ACC112 (cell line): ENCODE measurements around the gene MEF2A.

Experiments
- H2AFZ ChIP-seq: fragments of 200-600 bp; sonication (generic); one replicate; pipeline ENCODE4 v1.6.0; 2017; ENCODE audit warnings: antibody characterized with exemption, low read length; ENCODE audit not compliant: unreplicated experiment
- H3K27ac ChIP-seq: fragments of 200-600 bp; sonication (generic); 2 replicates; pipeline ENCODE4 v1.5.1; 2014; ENCODE audit warnings: low read depth, mild to moderate bottlenecking, antibody characterized with exemption, low read length, moderate library complexity
- H3K27me3 ChIP-seq: fragments of 200-600 bp; sonication (generic); 2 replicates; pipeline ENCODE4 v1.6.1; 2014; ENCODE audit warnings: mild to moderate bottlenecking, antibody characterized with exemption, low read length, moderate library complexity, mixed read lengths; ENCODE audit not compliant: insufficient read depth
- H3K36me3 ChIP-seq: fragments of 200-600 bp; sonication (generic); 2 replicates; pipeline ENCODE4 v1.6.1; 2016; ENCODE audit warnings: mild to moderate bottlenecking, antibody characterized with exemption, low read length, moderate library complexity, mixed read lengths; ENCODE audit not compliant: insufficient read depth
- H3K4me1 ChIP-seq: fragments of 200-600 bp; sonication (generic); one replicate; pipeline ENCODE4 v1.6.1; 2016; ENCODE audit warnings: low read length, mixed read lengths; ENCODE audit not compliant: insufficient read depth, unreplicated experiment, control insufficient read depth
- H3K4me3 ChIP-seq: fragments of 200-600 bp; sonication (generic); 2 replicates; pipeline ENCODE4 v1.5.1; 2014; ENCODE audit warnings: mild to moderate bottlenecking, low read depth, low read length
- H3K79me2 ChIP-seq: fragments of 200-600 bp; sonication (generic); one replicate; pipeline ENCODE4 v1.6.0; 2016; ENCODE audit warnings: low read length; ENCODE audit not compliant: control insufficient read depth, unreplicated experiment, insufficient read depth

Gene MEF2A

DNA sequence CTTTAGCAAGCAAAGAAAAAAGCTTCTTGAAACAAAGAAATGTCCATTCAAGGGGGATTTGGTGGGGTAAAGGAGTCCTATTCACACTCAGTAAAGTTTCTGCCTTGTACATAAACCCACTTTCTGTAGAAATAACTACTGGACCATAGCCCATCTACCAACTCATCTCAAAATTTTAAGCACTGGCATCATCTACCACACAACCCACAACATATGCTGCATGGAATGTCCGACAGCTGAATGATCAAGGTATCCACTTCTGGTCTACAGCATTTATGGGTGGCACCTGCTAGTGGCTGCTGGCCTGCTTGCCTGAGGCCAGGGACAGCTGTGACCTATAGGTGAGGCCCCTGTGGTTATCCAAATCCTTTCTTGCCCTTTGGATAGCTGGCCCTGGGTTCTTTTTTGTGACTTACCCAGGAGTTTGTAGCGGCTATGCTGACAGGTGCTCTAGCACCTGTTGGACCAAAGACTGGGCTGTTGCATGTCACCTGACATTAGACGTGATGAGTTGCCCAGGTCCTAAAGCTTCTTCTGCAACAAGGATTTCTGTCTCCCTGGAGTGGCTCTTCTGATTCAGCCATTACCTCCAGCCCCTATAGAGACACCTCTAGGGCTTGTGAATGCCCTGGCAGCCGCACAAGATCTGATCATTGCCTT lies 19.2 kb upstream of the MEF2A start:
- Histone ChIP-seq H3K4me1 (peaks cover 12% of the 10 kb centered on the region), H3K27ac (no peak overlapping the region), H3K79me2 (no peaks in the 10 kb centered on the region), H3K36me3 (no peaks in the 10 kb centered on the region), H3K4me3 (no peak overlapping the region), H3K27me3 (no peaks in the 10 kb centered on the region), H2AFZ (no peak overlapping the region)

DNA sequence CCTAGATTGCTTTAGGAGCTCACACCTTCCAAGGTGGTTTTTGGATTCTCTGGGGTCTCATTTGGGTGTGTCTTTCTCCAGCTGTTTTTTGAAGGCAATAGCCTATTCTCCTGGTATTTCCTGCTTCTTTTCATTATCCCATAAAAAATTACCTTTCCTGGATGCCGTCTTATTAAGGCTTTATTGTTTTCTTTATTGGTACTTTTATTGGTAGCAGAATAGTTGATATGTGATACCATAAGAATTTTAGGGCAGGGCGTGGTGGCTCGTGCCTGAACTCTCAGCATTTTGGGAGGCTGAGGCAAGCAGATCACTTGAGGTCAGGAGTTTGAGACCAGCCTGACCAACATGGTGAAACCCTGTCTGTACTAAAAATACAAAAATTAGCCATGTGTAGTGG lies 18.3 kb upstream of the MEF2A start:
- Histone ChIP-seq H3K4me3 (no peak overlapping the region), H3K36me3 (no peaks in the 10 kb centered on the region), H3K4me1 (peaks cover 9% of the 10 kb centered on the region), H3K27ac (no peak overlapping the region), H3K27me3 (no peaks in the 10 kb centered on the region), H2AFZ (no peak overlapping the region), H3K79me2 (no peaks in the 10 kb centered on the region)

DNA sequence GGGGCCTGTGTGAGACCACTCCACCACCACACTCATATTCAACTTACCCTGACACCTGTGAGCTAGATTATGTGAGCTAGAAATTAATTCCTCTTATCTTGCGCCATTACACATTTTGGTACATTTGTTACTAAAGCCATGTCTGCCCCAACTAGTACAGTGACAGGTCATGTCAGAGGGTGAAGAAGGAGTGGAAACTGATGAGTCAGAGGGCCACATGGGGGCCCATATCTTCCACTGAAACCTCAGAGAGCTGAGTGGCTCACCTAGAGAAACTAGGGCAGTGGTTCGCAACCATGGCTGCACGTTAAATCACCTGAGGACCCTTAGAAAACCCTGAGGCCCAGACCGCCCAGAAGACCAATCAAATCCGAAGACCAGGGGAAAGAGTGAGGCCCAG lies 15.7 kb upstream of the MEF2A start:
- H2AFZ ChIP-seq = no peak overlapping the region
- H3K27ac ChIP-seq = no peak overlapping the region
- H3K36me3 ChIP-seq = no peaks in the 10 kb centered on the region
- no peaks in the 10 kb centered on the region for H3K79me2 ChIP-seq
- no peak overlapping the region for H3K4me3 ChIP-seq
- H3K4me1 ChIP-seq = no peaks in the 10 kb centered on the region
- no peaks in the 10 kb centered on the region for H3K27me3 ChIP-seq

DNA sequence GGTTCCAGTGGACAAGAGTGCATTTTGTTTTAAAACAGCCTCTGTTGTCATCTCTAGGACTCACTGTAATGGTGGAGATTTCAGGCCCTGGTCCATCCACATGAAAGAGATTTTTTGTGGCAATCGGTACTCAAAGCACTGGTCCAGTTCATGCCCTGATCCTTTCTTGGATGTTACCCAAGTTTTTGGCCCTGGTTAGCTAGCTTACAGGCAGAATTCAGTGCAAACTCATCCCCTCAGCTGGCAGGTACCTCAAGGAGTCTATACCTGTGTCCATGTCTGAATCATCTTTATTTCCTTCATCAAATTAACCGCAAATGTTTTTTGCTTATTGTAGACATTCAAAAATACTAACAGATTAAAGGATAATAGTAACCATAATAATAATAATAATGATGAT lies 13.7 kb upstream of the MEF2A start:
- Histone ChIP-seq H3K4me1 (no peaks in the 10 kb centered on the region), H2AFZ (no peak overlapping the region), H3K4me3 (no peak overlapping the region), H3K36me3 (no peaks in the 10 kb centered on the region), H3K79me2 (no peaks in the 10 kb centered on the region), H3K27me3 (no peaks in the 10 kb centered on the region), H3K27ac (no peak overlapping the region)

DNA sequence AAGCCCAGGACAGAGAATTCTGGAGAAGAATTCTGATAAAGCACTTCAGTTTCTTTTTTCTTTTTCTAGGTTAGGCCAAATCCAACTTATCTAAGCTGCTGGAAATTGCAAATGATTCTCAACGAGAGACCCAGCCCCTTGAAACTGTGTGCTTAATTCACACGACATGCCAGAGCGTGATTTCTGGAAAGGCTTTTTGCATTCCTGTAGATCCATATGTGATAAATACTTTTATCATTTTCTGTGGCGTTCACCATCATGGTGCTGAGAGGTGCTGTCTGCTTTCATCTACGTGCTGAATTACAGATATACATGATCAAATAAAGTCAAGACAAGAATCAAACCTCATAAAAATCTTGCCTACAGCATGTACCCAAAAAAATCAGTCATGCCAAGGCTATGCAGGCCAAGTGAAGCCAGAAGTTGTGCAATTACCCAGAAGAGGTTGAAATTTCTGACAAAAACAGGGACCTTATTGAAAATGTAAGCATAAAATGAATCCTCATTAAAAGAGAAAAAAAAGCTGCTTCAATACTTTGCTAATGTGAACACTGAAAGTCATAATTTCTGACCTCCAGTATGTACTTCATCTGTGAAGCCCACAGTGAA lies 10.8 kb upstream of the MEF2A start:
- no peaks in the 10 kb centered on the region for H3K27me3 ChIP-seq
- H3K36me3 ChIP-seq = no peaks in the 10 kb centered on the region
- H3K4me1 ChIP-seq = no peaks in the 10 kb centered on the region
- no peak overlapping the region for H3K27ac ChIP-seq
- no peaks in the 10 kb centered on the region for H3K79me2 ChIP-seq
- no peak overlapping the region for H2AFZ ChIP-seq
- no peak overlapping the region for H3K4me3 ChIP-seq

DNA sequence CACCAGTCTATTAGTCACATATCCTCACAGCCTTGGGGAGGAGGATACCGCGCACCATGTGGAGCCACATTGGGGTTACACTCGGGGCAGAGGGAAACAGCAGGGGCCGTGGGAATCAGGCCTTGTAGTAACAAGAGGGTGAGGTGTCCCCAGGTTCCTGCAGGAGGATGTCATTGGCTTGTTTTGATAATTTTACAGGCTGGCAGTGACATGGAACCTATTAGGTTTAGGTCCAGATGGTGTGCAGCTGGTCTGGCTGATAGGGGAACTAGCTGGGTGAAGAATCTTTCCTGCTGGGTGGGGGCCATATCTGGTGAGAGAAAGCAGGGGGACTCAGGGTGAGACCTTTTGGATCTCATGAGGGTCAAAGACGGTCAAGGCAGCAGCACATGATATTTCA lies 9.8 kb upstream of the MEF2A start:
- Histone ChIP-seq H3K27me3 (no peaks in the 10 kb centered on the region), H3K4me1 (no peaks in the 10 kb centered on the region), H2AFZ (no peak overlapping the region), H3K36me3 (no peaks in the 10 kb centered on the region), H3K79me2 (no peaks in the 10 kb centered on the region), H3K4me3 (no peak overlapping the region), H3K27ac (no peak overlapping the region)

DNA sequence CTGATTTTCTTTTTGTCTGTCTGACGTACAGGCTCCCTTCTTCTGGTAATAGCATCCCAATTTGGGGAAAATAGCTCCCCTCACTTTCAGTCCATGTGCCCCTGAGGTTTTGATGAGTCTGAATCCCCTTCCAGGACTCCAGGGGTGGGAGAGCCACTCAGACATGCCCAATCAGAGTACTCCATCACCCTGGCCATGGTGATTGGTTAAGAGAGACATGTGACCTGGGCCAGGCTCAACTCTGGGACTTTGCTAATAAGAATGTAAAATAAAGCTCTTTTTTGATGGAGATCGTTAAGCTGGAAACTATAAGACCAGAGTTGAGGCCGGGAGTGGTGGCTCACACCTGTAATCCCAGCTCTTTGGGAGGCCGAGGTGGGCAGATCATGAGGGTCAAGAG lies 9.2 kb upstream of the MEF2A start:
- H3K79me2 ChIP-seq = no peaks in the 10 kb centered on the region
- H3K27ac ChIP-seq = no peak overlapping the region
- no peaks in the 10 kb centered on the region for H3K36me3 ChIP-seq
- no peak overlapping the region for H2AFZ ChIP-seq
- H3K27me3 ChIP-seq = no peaks in the 10 kb centered on the region
- no peak overlapping the region for H3K4me3 ChIP-seq
- no peaks in the 10 kb centered on the region for H3K4me1 ChIP-seq

DNA sequence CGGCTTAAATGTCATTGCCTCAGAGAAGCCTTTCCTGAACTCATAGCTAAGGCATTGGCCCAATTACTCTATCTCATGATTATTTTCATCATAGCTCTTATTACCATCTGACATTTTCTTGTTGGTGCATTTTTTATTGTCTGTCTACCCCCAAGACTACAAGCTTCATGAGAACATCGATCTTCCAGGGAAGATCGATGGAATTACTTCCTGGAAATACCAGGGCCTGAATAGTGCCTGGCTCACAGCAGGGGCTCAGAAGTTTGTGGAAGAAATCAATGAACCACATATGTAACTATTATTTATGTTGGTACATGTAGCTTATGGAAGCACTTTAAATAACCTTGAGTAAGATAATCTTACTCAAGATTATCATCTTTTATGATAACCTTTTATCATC lies 7.7 kb upstream of the MEF2A start:
- no peak overlapping the region for H3K4me3 ChIP-seq
- no peak overlapping the region for H2AFZ ChIP-seq
- H3K4me1 ChIP-seq = no peaks in the 10 kb centered on the region
- H3K79me2 ChIP-seq = no peaks in the 10 kb centered on the region
- H3K27me3 ChIP-seq = no peaks in the 10 kb centered on the region
- H3K36me3 ChIP-seq = no peaks in the 10 kb centered on the region
- H3K27ac ChIP-seq = no peak overlapping the region

DNA sequence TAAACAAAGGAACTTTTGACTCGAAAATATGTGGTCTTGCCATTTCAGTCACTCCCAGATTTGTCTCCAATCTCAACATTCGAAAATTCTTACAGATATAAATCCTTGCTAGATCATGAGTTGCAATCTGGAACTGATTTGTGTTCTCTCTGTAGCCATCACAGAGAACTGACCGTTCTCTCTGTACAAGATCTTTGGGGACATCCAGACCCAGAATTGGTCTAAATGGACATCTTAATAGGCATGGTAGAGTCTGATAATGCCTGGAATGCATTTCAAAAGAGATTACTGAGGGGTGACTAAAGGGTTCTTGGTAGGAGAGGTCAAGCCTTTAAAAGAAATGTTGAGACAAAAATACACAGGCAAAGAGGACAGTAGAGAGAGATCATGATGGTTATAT lies 7.2 kb upstream of the MEF2A start:
- Histone ChIP-seq H2AFZ (no peak overlapping the region), H3K4me3 (no peak overlapping the region), H3K36me3 (no peaks in the 10 kb centered on the region), H3K79me2 (no peaks in the 10 kb centered on the region), H3K4me1 (no peaks in the 10 kb centered on the region), H3K27ac (no peak overlapping the region), H3K27me3 (no peaks in the 10 kb centered on the region)

DNA sequence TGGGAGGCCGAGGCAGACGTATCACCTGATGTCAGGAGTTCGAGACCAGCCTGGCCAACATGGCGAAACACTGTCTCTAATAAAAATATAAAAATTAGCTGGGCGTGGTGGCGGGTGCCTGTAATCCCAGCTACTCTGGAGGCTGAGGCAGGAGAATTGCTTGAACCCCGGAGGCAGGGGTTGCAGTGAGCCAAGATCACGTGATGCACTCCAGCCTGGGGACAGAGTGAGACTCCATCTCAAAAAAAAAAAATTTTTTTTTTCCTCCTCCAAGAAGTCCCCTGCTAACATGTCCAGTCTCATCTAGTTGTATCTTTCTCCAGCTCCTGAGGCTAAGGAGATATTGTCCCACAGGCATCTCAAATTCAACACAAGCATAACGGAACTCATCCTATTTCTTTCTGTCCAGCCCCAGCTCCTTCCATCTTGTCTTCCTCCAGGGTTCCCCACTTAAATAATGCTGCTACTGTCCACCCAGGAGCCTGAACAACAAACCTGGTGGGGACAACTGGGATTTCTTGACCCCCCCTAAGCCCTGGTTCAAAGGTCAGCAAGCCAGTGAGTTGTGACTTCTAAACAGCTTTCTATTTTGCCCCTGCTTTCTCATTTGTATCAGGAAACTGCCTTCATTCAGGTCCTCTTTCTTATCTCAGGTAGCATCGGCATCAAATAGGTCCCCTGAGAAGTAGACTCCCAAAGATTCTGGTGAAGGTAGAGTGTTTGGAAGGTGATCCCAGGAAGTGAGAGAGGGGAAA lies 4.1 kb upstream of the MEF2A start:
- peaks cover 3% of the 10 kb centered on the region for H3K79me2 ChIP-seq
- H3K27ac ChIP-seq = no peak overlapping the region
- H3K4me3 ChIP-seq = no peak overlapping the region
- H3K27me3 ChIP-seq = no peaks in the 10 kb centered on the region
- H3K4me1 ChIP-seq = peaks cover 6% of the 10 kb centered on the region
- no peak overlapping the region for H2AFZ ChIP-seq
- H3K36me3 ChIP-seq = no peaks in the 10 kb centered on the region

DNA sequence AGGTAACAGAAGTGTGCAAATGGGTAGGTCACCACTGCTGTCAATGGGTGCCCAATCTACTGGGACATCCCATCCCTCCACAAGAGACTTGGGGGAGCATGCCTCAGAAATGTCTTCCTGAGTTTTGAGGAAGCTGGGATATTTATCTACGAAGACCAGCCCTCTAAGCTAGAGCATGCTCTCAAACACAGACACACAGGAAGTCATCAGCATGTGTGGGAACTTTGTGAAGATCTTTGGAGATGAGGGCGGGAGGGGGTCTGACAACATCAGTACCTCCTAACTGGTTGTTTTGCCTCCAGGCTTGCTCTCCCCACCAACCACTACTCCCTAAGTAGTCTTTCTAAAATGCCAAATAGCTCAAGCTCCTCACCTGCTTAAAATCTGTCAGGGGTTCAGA lies 3.5 kb upstream of the MEF2A start:
- Histone ChIP-seq H2AFZ (no peak overlapping the region), H3K4me3 (no peak overlapping the region), H3K27ac (no peak overlapping the region)

More for the DNA sequence above, 3.5 kb upstream of the MEF2A start:
- H3K36me3 ChIP-seq = no peaks in the 10 kb centered on the region
- no peaks in the 10 kb centered on the region for H3K27me3 ChIP-seq
- H3K4me1 ChIP-seq = peaks cover 6% of the 10 kb centered on the region
- peaks cover 9% of the 10 kb centered on the region for H3K79me2 ChIP-seq
